Activated T-helper 1 cell treated with Interleukin-2 at 50 U/mL for 16 hours (primary cell): ENCODE data around the gene CCND3.
"Not testable (repeated sequence)": the region's sequence is repeated elsewhere in the genome, so short reads cannot be mapped to it uniquely, and the experiment has no call there.

Experiments used
- DNase-seq: peaks from one replicate; pipeline ENCODE4 v3.0.0-alpha.2; 2020; ENCODE audit warnings: low read depth

The CCND3 gene

GRCh38 chr6:41947581-41948220 is 6.1 kb upstream of the CCND3 start:
- no peak for DNase-seq

GRCh38 chr6:41943456-41943855 is 1.8 kb upstream of the CCND3 start:
- no peak for DNase-seq

- DNase-seq: not testable (repeated sequence)
Measured at GRCh38 chr6:41942882-41943281, 1.3 kb upstream of the CCND3 start.

GRCh38 chr6:41942067-41942851 is 651 bp upstream of the CCND3 start:
- DNase-seq: no peak

- peak; percentile 43 for DNase-seq
Measured at GRCh38 chr6:41940759-41941279, 789 bp downstream of the CCND3 start.

- DNase-seq: no peak
Measured at GRCh38 chr6:41939848-41940758, 1.5 kb downstream of the CCND3 start.

GRCh38 chr6:41939176-41939847 is 2.3 kb downstream of the CCND3 start:
- DNase-seq: no peak

GRCh38 chr6:41938590-41939175 is 2.9 kb downstream of the CCND3 start:
- DNase-seq: no peak

- peak; percentile 52 for DNase-seq
Measured at GRCh38 chr6:41937861-41938574, 3.6 kb downstream of the CCND3 start.

- no peak for DNase-seq
Measured at GRCh38 chr6:41937472-41937860, 4.1 kb downstream of the CCND3 start.

- peak; percentile 68 for DNase-seq
Measured at GRCh38 chr6:41936073-41936837, 5.4 kb downstream of the CCND3 start.

GRCh38 chr6:41935685-41936072 is 5.9 kb downstream of the CCND3 start:
- no peak for DNase-seq

GRCh38 chr6:41935193-41935574 is 6.4 kb downstream of the CCND3 start:
- no peak for DNase-seq

- no peak for DNase-seq
Measured at GRCh38 chr6:41934278-41935192, 7.1 kb downstream of the CCND3 start.

GRCh38 chr6:41932378-41932777 is 9.2 kb downstream of the CCND3 start:
- DNase-seq: no peak

GRCh38 chr6:41931792-41932191 is 9.8 kb downstream of the CCND3 start:
- no peak for DNase-seq

GRCh38 chr6:41929924-41930323 is 11.7 kb downstream of the CCND3 start:
- no peak for DNase-seq

- no peak for DNase-seq
Measured at GRCh38 chr6:41927253-41927652, 14.4 kb downstream of the CCND3 start.

GRCh38 chr6:41922154-41922553 is 19.5 kb downstream of the CCND3 start:
- DNase-seq: no peak
